EL (cell line): ENCODE results near the gene ADGRB3.
"Not testable (repeated sequence)": the region's sequence is repeated elsewhere in the genome, so short reads cannot be mapped to it uniquely, and the experiment has no call there.

Experiments
- DNase-seq: peaks from one replicate; pipeline ENCODE4 v3.0.0-alpha.2; 2016

The ADGRB3 gene

GRCh38 chr6:68744376-68744775 is 109.3 kb downstream of the ADGRB3 start:
- not testable (repeated sequence) for DNase-seq

DNA sequence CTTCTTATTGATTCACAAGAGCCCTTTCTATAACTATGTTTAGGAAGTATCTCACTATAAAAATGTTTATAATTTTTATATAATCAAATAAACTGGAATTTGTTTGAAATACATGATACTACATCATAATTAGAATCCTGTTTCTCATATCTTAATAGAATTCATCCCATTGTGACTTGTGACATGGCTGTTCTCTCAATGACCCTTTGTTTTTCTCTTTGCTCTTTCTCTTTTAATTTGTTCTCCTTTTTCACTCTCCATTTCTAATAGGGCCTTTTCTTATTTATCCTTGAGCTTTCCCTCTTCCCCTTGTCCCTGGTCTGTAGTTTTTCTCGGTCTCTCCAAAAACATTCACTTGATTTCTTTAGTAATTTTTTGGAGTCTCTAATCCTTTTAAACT is 111.3 kb downstream of the ADGRB3 start:
- DNase-seq, result no peak

DNA sequence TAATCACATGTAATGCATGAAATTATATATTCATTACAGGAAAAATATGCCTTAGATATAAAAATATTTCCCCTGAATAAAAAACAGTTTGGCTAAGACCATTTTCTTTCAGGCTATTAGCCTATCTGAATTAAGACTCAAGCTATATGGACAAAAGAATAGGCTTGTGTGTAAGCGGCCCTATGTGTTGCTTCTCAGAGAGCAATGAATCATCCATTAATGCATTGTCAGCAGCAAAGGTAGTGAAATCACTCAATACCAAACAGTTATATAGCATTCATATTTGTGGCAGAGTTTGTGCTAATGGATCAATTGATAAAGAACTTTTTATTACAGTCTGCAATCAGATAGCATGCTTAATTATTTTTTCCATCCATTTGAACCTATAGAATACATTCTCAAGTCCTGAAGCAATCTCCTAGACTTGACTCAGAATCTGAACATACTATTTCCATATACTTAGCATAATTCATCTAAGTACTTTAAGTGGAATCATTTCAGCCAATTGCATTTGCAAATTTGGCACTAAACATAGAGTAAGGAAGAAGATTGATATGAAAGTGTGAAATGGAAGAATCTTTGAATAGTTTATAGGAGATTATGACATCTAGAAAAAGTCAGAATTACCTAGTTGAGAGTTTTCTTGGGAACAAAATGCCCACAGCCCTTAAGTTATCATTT is 112.2 kb downstream of the ADGRB3 start:
- DNase-seq, result no peak

- DNase-seq, result not testable (repeated sequence)
Observed at GRCh38 chr6:68747832-68748231, 112.8 kb downstream of the ADGRB3 start.

- DNase-seq, result no peak
Observed at GRCh38 chr6:68754681-68755213, 119.7 kb downstream of the ADGRB3 start.

- DNase-seq, result no peak
Observed at GRCh38 chr6:68756454-68757375, 121.6 kb downstream of the ADGRB3 start.

- no peak for DNase-seq
Observed at GRCh38 chr6:68757821-68758220, 122.7 kb downstream of the ADGRB3 start.

DNA sequence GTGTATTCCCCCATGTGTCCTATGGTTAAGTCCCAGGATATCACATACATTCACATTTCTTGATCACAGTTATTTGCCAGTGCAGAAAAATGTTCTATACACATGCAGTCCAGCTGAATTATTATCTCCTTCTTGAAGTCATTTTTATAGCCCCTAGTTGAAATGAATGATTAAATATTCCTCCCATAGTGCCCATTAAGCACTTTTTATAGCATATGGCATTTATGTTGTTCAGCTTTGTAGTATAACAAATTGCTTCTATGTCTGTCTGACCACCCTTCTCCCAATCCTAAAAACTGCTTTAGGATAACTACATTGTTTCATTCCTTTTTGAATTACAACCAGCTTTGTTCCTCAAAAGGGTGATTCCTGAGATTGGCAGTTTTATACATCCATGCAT is 123.5 kb downstream of the ADGRB3 start:
- no peak for DNase-seq

- DNase-seq, result no peak
Observed at GRCh38 chr6:68760485-68760884, 125.4 kb downstream of the ADGRB3 start.

DNA sequence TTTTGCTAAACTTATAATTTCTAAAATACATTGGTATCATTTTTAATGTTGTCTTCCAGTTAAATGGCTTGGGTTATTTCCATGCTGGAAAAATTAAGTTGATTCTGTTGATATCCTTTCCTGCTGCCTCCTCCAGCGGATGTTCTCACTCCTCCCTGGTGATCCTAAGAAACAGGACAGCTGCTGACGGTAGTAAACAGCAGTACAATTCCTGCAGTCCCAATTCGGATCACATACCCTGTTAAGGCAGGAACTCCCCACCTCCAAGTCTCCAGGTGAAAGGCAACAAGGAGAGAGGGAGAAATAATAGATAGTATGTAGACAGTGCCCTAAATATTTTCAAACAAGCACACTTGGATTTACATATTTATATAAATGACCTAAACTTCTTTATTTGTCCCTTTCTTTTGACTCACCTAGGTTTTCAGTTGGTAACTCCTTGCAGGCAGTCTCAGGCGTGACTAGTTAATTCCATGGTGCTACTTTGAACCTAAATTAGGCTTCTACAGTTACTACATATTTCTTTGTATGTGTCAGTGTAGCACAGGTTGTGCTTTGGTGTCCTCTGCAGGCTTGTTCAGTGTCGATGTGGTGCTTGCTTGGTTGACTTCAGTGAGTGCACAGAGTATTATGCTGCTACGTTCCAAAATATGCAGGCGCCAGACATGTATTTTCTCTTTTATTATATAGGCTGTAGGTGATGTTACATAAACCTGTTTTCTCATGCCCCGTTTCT is 126.0 kb downstream of the ADGRB3 start:
- no peak for DNase-seq

DNA sequence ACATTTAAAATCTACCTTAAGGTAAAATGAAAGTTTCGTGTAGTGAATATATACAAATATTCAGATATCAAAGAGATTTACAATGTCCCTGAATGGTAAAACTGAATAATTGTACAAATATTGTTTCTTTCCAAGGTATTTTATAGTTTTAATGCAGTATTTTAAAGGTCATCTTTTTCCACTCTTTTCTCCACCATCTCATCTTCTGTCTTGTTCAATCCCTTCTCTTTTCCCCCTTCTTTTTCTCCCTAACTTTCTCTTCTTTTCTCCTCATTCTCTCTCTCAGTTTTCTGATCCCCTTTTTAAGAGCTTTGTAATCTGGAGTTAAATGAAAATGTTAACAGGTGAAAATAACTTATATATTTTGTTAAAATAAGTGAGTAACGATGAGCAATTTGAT is 126.9 kb downstream of the ADGRB3 start:
- DNase-seq, result no peak

DNA sequence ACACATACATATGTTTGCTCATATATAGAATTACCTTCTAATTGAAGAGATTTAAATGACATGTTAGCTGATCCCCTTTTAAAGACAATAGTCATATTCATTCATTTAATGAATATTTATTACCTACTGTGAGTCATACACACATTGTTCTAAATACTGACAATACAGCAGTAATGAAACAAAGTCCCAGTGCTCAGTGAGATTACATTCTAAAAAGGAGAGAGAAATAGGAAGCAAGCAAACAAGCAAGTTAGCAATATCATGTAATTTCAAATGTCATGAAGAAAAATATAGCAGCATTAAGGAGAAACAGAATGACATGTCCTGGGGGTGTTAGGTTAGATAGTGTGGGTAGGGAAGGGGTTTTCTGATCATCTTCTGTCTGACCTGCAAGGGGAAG is 136.3 kb downstream of the ADGRB3 start:
- no peak for DNase-seq

GRCh38 chr6:68774843-68775242 is 139.8 kb downstream of the ADGRB3 start:
- DNase-seq, result no peak

- DNase-seq, result no peak
Observed at GRCh38 chr6:68776354-68776753, 141.3 kb downstream of the ADGRB3 start.

GRCh38 chr6:68777956-68778355 is 142.9 kb downstream of the ADGRB3 start:
- no peak for DNase-seq

GRCh38 chr6:68778356-68779020 is 143.4 kb downstream of the ADGRB3 start:
- DNase-seq, result peak; percentile 3

DNA sequence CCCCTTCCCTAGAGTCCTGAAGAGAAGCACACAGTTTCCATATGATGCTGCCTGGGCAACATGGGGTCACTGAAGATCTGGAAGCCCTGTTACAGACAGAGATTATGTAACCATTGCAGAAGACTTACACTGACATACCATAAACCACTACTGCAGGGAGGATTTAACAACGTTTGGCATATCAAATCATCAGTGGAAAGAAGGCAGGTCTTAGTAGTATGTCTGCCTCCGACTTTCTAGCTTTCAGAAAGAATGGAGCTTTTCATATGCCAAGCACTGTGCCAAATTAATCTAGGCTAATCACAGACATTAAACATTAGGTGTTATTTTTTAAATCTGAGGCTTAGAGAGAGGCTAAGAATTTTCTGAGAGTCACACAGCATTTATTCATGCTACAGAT is 144.3 kb downstream of the ADGRB3 start:
- no peak for DNase-seq

DNA sequence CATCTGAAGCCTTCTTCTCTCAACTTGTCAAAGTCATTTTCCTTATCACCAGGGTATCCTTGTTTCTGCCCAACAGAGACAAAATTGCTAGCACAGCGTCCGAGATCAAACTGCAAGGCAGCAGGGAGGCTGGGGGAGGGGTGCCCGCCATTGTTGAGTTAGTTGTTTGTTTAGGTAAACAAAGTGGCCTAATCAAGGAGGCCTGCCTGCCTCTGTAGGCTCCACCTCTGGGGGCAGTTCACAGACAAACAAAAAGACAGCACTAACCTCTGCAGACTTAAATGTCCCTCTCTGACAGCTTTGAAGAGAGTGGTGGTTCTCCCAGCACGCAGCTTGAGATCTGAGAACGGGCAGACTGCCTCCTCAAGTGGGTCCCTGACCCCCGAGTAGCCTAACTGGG is 155.0 kb downstream of the ADGRB3 start:
- DNase-seq, result not testable (repeated sequence)

DNA sequence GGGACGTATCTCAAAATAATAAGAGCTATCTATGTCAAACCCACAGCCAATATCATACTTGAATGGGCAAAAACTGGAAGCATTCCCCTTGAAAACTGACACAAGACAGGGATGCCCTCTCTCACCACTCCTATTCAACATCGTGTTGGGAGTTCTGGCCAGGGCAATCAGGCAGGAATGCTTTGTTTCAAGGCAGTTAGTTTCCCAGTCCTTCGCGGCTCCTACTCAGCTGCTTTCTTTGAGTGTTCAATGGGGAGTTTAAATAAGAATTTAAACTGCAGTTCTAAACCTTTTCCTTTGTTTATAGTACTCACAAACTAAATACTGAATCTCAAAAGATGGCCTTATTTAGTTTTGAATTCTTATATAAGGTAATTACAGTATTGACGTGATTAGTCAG is 179.9 kb downstream of the ADGRB3 start:
- DNase-seq, result not testable (repeated sequence)

DNA sequence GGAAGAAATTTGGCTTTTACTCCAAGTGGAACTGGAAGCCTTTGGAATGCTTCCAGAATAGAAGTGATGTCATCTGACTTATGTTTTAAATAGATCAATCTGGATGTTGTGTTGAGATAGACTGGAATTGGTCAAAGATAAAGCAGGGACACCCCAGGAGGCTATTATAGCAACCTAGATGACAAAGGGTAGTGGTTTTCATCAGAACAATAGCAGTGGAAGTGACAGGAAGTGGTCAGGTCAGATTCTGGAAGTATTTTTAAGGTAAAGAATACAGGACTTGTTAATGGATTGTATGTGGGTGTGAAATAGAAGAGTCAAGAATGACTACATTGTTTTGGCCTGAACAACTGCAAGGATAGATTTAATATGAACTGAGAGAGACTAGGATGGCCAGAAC is 191.4 kb downstream of the ADGRB3 start:
- DNase-seq, result no peak

DNA sequence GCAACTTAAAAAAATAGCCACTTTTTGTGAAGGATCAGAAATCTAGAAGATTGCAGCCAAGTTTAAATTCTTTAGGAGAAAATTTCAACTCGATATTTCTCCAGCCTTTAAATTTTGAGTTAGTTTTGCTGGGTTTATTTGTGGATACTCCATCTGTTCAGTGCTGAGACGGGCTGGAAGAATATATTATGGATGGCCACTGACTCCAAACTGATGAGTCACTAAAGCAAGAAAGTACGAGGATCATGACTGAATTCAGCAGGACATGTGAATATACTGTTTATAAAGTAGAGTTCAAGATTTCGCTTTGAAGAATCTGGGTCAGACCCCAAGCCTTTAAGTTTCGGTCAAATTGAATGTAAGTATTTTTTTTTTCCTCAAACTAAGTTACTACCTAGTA is 199.5 kb downstream of the ADGRB3 start:
- no peak for DNase-seq

DNA sequence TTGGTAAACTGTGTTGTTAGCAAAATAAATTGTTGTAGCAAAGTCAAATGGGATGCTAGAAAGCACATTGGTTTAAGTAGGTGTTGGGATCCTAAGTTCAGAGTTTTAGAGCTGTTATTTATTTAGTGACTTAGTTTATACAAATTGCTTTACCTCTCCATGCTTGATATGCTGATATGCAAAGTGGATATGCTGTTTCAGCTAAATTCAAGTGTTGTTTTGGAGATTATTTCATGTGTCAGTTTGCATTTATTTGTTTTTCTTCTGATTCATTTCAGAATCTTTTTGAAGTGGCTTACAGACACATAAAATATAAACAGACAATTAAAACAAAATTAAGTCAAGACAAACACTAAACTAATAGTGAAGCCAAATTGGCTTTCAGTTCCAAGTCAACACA is 203.5 kb downstream of the ADGRB3 start:
- DNase-seq, result no peak

DNA sequence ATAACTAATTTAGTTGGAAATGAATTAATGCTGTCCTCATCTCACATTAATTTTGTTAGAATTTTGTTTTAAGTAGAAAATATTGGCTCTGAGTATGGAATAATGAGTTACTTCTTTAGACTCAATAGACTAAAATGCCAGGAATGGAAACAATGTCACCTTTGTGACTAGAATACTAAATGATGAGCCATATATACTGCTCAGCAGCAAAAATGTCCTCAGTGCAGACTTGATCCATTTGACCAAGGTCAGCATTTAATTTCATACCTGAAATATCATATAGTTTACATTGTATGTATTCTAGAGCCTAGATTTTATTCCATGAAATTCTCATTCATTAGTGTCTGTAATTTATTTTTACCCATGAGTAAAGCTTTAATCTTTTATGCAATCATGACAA is 217.7 kb downstream of the ADGRB3 start:
- DNase-seq, result no peak
